ENCODE data around the gene PKD2L1.
A peak's percentile ranks its signal among the peaks of the same experiment; 100 is the strongest.

The PKD2L1 gene

DNA sequence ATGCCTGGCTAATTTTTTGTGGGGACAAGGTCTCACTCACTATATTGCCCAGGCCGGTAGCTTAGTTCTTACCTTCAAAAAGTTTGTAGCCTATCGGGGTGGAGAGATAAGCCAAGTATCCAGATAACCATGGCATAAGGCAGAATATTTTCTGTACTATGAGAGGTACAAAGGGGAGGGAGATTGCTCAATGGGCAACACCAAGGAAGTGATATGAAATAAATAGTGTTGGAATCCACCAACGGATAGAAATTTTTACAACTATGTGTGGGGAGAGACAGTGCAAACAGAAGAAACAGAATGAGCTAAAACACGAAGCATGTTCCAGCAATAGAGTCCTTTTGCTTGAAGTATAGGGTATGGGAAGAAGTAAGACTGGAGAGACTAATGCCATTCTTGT lies 25.1 kb upstream of the PKD2L1 start:
- WGBS (ENCODE audit: insufficient coverage, insufficient read length), result no CpG with 5 or more reads among the region's 4 CpGs
- no peak overlapping the region for H3K4me3 ChIP-seq (ENCODE audit: low read length)
- H3K27me3 ChIP-seq (ENCODE audit: control insufficient read depth, insufficient read depth, low read length), result no peaks in the 10 kb centered on the region
- DNase-seq (ENCODE audit: low read depth, low spot score), result no peak
- no peaks in the 10 kb centered on the region for H3K9me3 ChIP-seq (ENCODE audit: control insufficient read depth, insufficient read depth, low read length)
- H3K36me3 ChIP-seq (ENCODE audit: control insufficient read depth, insufficient read depth, low read length), result peaks cover 63% of the 10 kb centered on the region
- no peak overlapping the region for H3K27ac ChIP-seq (ENCODE audit: low read length)
- H3K4me1 ChIP-seq (ENCODE audit: control insufficient read depth, insufficient read depth, low read length), result no peaks in the 10 kb centered on the region; the same call in 1 of the 2 replicates

DNA sequence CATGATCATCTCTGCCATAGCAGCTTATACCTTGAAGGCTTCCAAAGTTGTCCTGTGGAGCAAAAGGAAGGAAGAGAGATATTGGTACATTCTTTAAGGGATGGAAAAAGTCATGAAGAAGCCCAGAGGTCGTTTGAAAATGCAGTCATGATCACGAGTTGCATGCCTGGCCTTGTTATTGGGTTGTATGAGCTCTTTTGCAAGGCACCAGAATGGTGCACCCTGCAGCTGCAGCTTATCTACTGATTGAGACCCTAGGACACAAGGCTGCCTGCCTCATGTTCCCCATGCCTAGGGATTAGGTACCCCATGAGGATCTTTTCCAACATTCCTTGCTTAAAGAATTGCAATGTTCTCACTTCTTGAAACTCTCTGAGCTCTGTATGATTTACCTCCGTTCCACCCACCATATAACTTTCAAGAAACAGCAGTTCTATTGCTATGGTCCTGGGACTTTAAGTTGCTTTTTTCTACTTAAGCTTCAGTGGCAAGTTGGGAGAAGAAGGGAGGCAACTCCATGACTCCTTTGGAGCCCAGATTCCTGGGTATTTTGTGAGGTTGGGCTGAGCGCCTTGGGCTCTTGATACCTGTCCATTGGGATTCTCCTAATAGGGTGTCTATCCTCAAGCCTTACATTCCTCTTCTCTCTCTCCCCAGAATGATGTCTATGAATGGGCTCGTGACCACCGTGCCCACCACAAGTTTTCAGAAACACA lies 23.9 kb upstream of the PKD2L1 start:
- peaks cover 64% of the 10 kb centered on the region for H3K36me3 ChIP-seq (ENCODE audit: control insufficient read depth, insufficient read depth, low read length)
- H3K27me3 ChIP-seq (ENCODE audit: control insufficient read depth, insufficient read depth, low read length), result no peaks in the 10 kb centered on the region
- H3K9me3 ChIP-seq (ENCODE audit: control insufficient read depth, insufficient read depth, low read length), result no peaks in the 10 kb centered on the region
- no peak overlapping the region for H3K4me3 ChIP-seq (ENCODE audit: low read length)
- H3K27ac ChIP-seq (ENCODE audit: low read length), result no peak overlapping the region
- H3K4me1 ChIP-seq (ENCODE audit: control insufficient read depth, insufficient read depth, low read length), result peaks cover 4% of the 10 kb centered on the region
- no CpG with 5 or more reads among the region's 6 CpGs for WGBS (ENCODE audit: insufficient coverage, insufficient read length)
- DNase-seq (ENCODE audit: low read depth, low spot score), result no peak

DNA sequence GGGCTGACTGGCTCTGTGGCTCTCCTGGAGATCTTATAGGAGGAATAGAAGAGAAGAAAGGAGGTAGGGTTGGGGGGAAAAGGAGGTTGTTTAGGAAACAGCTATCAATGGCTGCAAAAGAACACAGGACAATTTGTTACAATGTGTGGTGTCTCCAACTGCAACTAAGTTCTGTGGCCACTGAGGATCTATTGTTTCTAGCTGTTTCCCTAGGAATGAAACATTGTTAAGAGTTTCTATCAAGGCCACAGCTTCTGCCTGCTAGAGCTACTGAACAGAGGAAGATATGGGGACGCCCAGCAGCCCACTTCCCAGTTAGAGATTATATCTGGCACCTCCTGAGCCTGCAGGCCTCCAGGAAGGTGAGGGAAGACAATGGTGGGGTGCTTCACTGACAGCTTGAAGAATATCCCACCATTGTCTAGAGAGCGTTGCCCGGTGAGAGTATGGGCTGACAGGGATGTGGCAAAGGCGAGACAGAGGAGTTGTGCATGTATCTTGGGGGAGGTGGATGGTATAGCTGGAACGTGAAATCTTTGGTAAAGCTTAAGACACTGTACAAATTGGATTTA lies 21.0 kb upstream of the PKD2L1 start:
- no peak overlapping the region for H3K4me3 ChIP-seq (ENCODE audit: low read length)
- H3K27me3 ChIP-seq (ENCODE audit: control insufficient read depth, insufficient read depth, low read length), result no peaks in the 10 kb centered on the region
- H3K4me1 ChIP-seq (ENCODE audit: control insufficient read depth, insufficient read depth, low read length), result peaks cover 6% of the 10 kb centered on the region
- WGBS (ENCODE audit: insufficient coverage, insufficient read length), result no CpG with 5 or more reads among the region's 5 CpGs
- H3K9me3 ChIP-seq (ENCODE audit: control insufficient read depth, insufficient read depth, low read length), result no peaks in the 10 kb centered on the region
- no peak overlapping the region for H3K27ac ChIP-seq (ENCODE audit: low read length)
- peaks cover 59% of the 10 kb centered on the region for H3K36me3 ChIP-seq (ENCODE audit: control insufficient read depth, insufficient read depth, low read length)
- DNase-seq (ENCODE audit: low read depth, low spot score), result no peak

- Histone ChIP-seq H3K4me3 (ENCODE audit: low read length) (no peak overlapping the region; the same call in 1 of the 2 replicates), H3K27me3 (ENCODE audit: control insufficient read depth, insufficient read depth, low read length) (no peaks in the 10 kb centered on the region), H3K27ac (ENCODE audit: low read length) (no peak overlapping the region), H3K36me3 (ENCODE audit: control insufficient read depth, insufficient read depth, low read length) (peaks cover 50% of the 10 kb centered on the region), H3K4me1 (ENCODE audit: control insufficient read depth, insufficient read depth, low read length) (peaks cover 10% of the 10 kb centered on the region), H3K9me3 (ENCODE audit: control insufficient read depth, insufficient read depth, low read length) (no peaks in the 10 kb centered on the region)
- DNase-seq (ENCODE audit: low read depth, low spot score), result no peak
- WGBS (ENCODE audit: insufficient coverage, insufficient read length), result no CpG with 5 or more reads among the region's 3 CpGs
These were observed 19.6 kb upstream of the PKD2L1 start for GRCh38 chr10:100349672-100350071.

DNA sequence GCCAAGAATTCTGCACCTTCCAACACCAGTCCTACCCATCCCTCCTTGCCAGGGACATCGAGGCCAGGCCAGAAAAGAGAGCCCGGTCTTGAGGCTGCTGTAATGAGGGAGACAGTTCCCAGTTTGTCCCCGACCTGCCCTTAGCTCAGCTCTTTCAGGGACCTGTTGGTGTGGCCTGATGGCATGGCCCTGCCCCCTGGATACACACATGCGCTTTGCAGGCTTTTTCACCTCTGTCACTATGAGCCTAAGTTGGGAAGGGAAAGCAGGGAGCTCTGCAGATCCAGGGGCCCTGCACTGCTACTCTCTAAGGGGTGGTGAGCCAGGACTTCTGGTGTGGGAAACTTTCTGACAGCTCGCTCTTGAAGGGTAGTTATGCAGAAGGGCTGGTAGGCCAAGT lies 19.1 kb upstream of the PKD2L1 start:
- Histone ChIP-seq H3K4me1 (ENCODE audit: control insufficient read depth, insufficient read depth, low read length) (peaks cover 10% of the 10 kb centered on the region), H3K27me3 (ENCODE audit: control insufficient read depth, insufficient read depth, low read length) (no peaks in the 10 kb centered on the region), H3K36me3 (ENCODE audit: control insufficient read depth, insufficient read depth, low read length) (peaks cover 45% of the 10 kb centered on the region), H3K27ac (ENCODE audit: low read length) (no peak overlapping the region), H3K9me3 (ENCODE audit: control insufficient read depth, insufficient read depth, low read length) (no peaks in the 10 kb centered on the region), H3K4me3 (ENCODE audit: low read length) (peak overlapping the region; percentile 6; the same call in 1 of the 2 replicates)
- WGBS (ENCODE audit: insufficient coverage, insufficient read length), result no CpG with 5 or more reads among the region's 5 CpGs
- no peak for DNase-seq (ENCODE audit: low read depth, low spot score)

DNA sequence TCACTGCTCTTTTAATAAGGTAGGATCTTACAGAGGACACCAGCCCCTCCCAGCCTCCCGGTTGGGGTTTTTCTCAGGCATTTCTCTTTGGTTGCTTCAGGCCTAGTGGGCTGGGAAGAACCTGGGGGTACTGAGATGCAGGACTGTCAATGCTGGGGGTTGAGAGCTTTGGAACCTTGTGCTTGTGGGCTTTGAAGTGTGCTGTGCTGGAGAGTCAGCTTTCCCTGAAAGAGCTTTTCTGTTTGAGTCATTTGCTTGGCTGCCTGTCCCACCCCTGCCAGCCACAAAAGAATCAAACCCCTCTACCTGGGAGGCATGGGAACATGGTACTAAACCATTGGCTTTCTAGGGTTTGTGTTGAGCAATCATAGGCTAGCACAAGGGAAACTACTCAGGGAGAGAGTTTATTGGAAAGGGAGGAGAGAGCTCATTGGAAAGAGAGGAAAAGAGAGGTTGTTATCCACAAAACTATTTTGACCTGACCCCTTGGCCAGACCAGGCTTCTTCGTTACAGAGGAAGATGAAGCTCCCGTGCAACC lies 18.4 kb upstream of the PKD2L1 start:
- Histone ChIP-seq H3K36me3 (ENCODE audit: control insufficient read depth, insufficient read depth, low read length) (peaks cover 38% of the 10 kb centered on the region), H3K4me3 (ENCODE audit: low read length) (peak overlapping the region; percentile 90; the same call in 1 of the 2 replicates), H3K27me3 (ENCODE audit: control insufficient read depth, insufficient read depth, low read length) (no peaks in the 10 kb centered on the region), H3K27ac (ENCODE audit: low read length) (no peak overlapping the region), H3K4me1 (ENCODE audit: control insufficient read depth, insufficient read depth, low read length) (peaks cover 10% of the 10 kb centered on the region), H3K9me3 (ENCODE audit: control insufficient read depth, insufficient read depth, low read length) (no peaks in the 10 kb centered on the region)
- no peak for DNase-seq (ENCODE audit: low read depth, low spot score)
- WGBS (ENCODE audit: insufficient coverage, insufficient read length), result no CpG with 5 or more reads among the region's 3 CpGs

DNA sequence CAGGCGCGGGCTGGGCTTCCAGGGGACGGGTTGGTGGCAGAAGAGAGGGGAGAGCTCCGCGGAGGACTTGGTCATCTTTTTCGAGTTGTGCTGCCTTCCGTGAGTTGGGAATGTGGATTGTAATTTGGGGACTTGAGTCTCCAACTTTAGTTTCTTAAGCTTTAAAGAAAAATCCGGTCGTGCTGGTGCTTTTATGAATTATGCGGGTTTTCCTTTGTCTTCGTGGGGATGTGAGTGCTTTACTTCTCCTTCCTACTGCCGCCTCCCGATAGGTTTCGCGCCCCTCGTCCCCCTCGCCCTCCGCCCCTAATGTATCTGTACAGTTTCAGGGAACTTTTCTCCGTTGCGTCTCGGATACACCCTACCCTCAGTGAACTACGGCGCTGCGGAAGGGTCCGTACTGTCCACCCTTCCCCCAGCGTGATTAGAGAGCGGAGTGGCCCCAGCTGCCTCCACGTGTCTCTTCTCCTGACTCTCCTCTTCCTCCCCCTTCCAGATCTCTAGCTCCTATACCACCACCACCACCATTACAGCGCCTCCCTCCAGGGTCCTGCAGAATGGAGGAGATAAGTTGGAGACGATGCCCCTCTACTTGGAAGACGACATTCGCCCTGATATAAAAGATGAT lies 17.7 kb upstream of the PKD2L1 start:
- no peaks in the 10 kb centered on the region for H3K27me3 ChIP-seq (ENCODE audit: control insufficient read depth, insufficient read depth, low read length)
- no peak for DNase-seq (ENCODE audit: low read depth, low spot score)
- H3K9me3 ChIP-seq (ENCODE audit: control insufficient read depth, insufficient read depth, low read length), result no peaks in the 10 kb centered on the region
- no CpG with 5 or more reads among the region's 32 CpGs for WGBS (ENCODE audit: insufficient coverage, insufficient read length)
- H3K4me1 ChIP-seq (ENCODE audit: control insufficient read depth, insufficient read depth, low read length), result peaks cover 10% of the 10 kb centered on the region
- peak overlapping the region; percentile 90 for H3K4me3 ChIP-seq (ENCODE audit: low read length)
- H3K36me3 ChIP-seq (ENCODE audit: control insufficient read depth, insufficient read depth, low read length), result peaks cover 37% of the 10 kb centered on the region
- H3K27ac ChIP-seq (ENCODE audit: low read length), result no peak overlapping the region

DNA sequence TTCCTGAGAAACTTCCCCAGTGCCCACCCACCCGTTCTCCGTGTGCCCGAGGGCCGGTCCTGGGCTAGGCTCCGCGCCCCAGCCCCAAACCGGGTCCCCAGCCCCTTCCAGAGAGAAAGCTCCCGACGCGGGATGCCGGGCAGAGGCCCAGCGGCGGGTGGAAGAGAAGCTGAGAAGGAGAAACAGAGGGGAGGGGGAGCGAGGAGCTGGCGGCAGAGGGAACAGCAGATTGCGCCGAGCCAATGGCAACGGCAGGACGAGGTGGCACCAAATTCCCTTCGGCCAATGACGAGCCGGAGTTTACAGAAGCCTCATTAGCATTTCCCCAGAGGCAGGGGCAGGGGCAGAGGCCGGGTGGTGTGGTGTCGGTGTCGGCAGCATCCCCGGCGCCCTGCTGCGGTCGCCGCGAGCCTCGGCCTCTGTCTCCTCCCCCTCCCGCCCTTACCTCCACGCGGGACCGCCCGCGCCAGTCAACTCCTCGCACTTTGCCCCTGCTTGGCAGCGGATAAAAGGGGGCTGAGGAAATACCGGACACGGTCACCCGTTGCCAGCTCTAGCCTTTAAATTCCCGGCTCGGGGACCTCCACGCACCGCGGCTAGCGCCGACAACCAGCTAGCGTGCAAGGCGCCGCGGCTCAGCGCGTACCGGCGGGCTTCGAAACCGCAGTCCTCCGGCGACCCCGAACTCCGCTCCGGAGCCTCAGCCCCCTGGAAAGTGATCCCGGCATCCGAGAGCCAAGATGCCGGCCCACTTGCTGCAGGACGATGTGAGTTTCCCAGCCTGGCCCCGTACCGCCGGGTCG lies 16.9 kb upstream of the PKD2L1 start, which contains the start of gene SCD:
Gene SCD, plus strand, starts transcription at position 469 of the 803 bp plus-strand sequence. Its CDS starts 272 bp downstream, at position 741.
- no peaks in the 10 kb centered on the region for H3K27me3 ChIP-seq (ENCODE audit: control insufficient read depth, insufficient read depth, low read length)
- no CpG with 5 or more reads among the region's 73 CpGs for WGBS (ENCODE audit: insufficient coverage, insufficient read length)
- DNase-seq (ENCODE audit: low read depth, low spot score), result peak; percentile 96
- peak within 1 kb of the TSS; percentile 90 for H3K4me3 ChIP-seq (ENCODE audit: low read length)
- peaks cover 31% of the 10 kb centered on the region for H3K36me3 ChIP-seq (ENCODE audit: control insufficient read depth, insufficient read depth, low read length)
- H3K27ac ChIP-seq (ENCODE audit: low read length), result no peak within 1 kb of the TSS
- H3K4me1 ChIP-seq (ENCODE audit: control insufficient read depth, insufficient read depth, low read length), result peaks cover 11% of the 10 kb centered on the region
- no peaks in the 10 kb centered on the region for H3K9me3 ChIP-seq (ENCODE audit: control insufficient read depth, insufficient read depth, low read length)

DNA sequence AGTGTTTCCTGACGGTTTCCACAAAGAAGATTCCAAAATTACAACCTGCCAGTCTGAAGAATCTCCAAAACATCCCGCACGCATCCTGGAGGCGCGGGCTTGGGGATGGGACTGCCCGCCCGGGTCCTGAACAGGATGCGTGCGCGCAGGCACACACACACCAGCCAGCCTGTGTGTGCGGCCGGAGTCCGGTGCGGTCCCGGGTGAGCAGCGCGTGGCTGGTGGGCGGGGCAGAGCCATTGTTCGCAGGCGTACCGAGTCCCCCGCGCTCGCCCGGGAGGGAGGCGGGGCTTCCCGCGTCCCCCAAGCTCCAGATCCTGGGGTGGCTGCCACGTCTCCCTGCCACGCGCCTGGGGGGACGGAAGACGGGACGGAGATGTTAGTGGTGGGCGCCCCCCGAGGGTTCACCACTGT lies 16.3 kb upstream of the PKD2L1 start:
- Histone ChIP-seq H3K27ac (ENCODE audit: low read length) (no peak overlapping the region), H3K4me1 (ENCODE audit: control insufficient read depth, insufficient read depth, low read length) (peaks cover 12% of the 10 kb centered on the region), H3K36me3 (ENCODE audit: control insufficient read depth, insufficient read depth, low read length) (peaks cover 26% of the 10 kb centered on the region), H3K9me3 (ENCODE audit: control insufficient read depth, insufficient read depth, low read length) (no peaks in the 10 kb centered on the region), H3K27me3 (ENCODE audit: control insufficient read depth, insufficient read depth, low read length) (no peaks in the 10 kb centered on the region), H3K4me3 (ENCODE audit: low read length) (peak overlapping the region; percentile 90; the same call in 1 of the 2 replicates)
- no CpG with 5 or more reads among the region's 36 CpGs for WGBS (ENCODE audit: insufficient coverage, insufficient read length)
- peak; percentile 60 for DNase-seq (ENCODE audit: low read depth, low spot score)

All from iPS DF 6.9 (cell line).